ENCODE measurements around the gene SEC22C. TPM values are rescaled to one million over a fixed set of nuclear protein-coding genes. Genes with fewer than 3 reads are reported as not detected.

SEC22C gene
- total RNA-seq, 2 donors from 2014 or later: 55.0 to 83.4 TPM

DNA sequence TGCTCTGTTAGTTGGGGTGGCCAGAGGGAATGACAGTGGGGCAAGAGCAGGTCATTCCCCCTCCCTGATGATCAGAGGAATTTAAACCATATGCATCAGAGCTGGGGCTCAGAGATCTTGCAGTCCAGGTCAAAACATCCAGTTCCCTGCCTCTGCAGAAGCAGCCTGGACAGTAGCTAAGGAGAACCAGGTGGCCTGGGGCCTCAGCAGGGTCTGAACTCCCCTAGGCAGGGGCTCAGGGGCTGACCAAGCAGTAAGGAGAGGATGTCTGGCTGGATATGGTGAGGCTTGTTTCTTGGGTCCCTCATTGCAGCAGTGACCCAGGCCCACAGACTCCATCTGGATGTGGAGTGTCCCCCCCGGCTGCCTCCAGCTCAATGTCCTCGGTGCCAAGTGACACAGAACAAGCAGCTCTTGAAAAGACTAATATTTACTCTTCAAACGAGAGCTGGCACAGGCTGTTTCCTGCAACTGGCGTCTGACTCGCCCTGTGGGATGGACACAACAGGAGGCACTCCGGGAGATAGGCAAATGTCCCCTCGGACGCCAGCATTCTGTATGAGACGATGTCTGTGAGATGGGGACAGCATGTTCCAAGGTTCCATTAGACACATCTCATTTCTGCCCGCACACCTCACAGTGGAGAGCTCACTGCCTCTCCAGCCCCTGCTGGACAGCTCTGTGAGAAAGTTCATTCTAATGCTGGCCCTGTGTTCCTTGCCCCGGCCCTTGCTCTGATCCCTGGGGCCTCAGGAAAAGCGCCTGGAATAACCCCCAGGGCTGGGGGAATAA is 37.1 kb downstream of the SEC22C start:
- TF ChIP-seq, protein P1, sequence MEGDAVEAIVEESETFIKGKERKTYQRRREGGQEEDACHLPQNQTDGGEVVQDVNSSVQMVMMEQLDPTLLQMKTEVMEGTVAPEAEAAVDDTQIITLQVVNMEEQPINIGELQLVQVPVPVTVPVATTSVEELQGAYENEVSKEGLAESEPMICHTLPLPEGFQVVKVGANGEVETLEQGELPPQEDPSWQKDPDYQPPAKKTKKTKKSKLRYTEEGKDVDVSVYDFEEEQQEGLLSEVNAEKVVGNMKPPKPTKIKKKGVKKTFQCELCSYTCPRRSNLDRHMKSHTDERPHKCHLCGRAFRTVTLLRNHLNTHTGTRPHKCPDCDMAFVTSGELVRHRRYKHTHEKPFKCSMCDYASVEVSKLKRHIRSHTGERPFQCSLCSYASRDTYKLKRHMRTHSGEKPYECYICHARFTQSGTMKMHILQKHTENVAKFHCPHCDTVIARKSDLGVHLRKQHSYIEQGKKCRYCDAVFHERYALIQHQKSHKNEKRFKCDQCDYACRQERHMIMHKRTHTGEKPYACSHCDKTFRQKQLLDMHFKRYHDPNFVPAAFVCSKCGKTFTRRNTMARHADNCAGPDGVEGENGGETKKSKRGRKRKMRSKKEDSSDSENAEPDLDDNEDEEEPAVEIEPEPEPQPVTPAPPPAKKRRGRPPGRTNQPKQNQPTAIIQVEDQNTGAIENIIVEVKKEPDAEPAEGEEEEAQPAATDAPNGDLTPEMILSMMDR (IDR thresholded peaks at IDR 0.05): peak; percentile 46
- peak overlapping the region; percentile 57 to 77 for H3K27ac ChIP-seq
- H3K27me3 ChIP-seq (replicated peaks; ENCODE audit: insufficient read depth): no peaks in the 10 kb centered on the region
- peaks cover 12 to 50% of the 10 kb centered on the region in 2 donors for H3K4me1 ChIP-seq (ENCODE audit: control insufficient read depth in 1 of 2, low read depth in 2 of 2)
- H3K9me3 ChIP-seq: no peaks in the 10 kb centered on the region
- H3K4me3 ChIP-seq: peak overlapping the region; percentile 26
- peak; percentile 65 for ATAC-seq (ENCODE audit: insufficient number of reproducible peaks, low FRiP score, low read depth)
- no peaks in the 10 kb centered on the region for H3K36me3 ChIP-seq
- DNase-seq (ENCODE audit: low spot score): peak; percentile 14

GRCh38 chr3:42541079-42541478 is 40.7 kb downstream of the SEC22C start:
- ATAC-seq (ENCODE audit: insufficient number of reproducible peaks, low FRiP score, low read depth) (no peak), DNase-seq (ENCODE audit: low spot score) (no peak)

GRCh38 chr3:42539871-42540714 is 41.7 kb downstream of the SEC22C start:
- Histone ChIP-seq H3K36me3 (no peaks in the 10 kb centered on the region), H3K4me1 (ENCODE audit: control insufficient read depth in 1 of 2, low read depth in 2 of 2) (peaks cover 9 to 30% of the 10 kb centered on the region in 2 donors), H3K9me3 (no peaks in the 10 kb centered on the region), H3K27ac (no peak overlapping the region), H3K27me3 (replicated peaks; ENCODE audit: insufficient read depth) (no peaks in the 10 kb centered on the region), H3K4me3 (no peak overlapping the region)
- TF ChIP-seq, protein P1 (IDR thresholded peaks at IDR 0.05): peak; percentile 80
- no peak for DNase-seq (ENCODE audit: low spot score)
- ATAC-seq (ENCODE audit: insufficient number of reproducible peaks, low FRiP score, low read depth): no peak

More at GRCh38 chr3:42541079-42541478, 40.7 kb downstream of the SEC22C start:
- Histone ChIP-seq H3K4me3 (no peak overlapping the region), H3K4me1 (ENCODE audit: control insufficient read depth in 1 of 2, low read depth in 2 of 2) (peaks cover 12 to 40% of the 10 kb centered on the region in 2 donors), H3K27ac (no peak overlapping the region), H3K27me3 (replicated peaks; ENCODE audit: insufficient read depth) (no peaks in the 10 kb centered on the region), H3K9me3 (no peaks in the 10 kb centered on the region), H3K36me3 (no peaks in the 10 kb centered on the region)
- TF ChIP-seq, protein P1 (IDR thresholded peaks at IDR 0.05): no peak

GRCh38 chr3:42537350-42537749 is 44.4 kb downstream of the SEC22C start:
- TF ChIP-seq, protein P1 (IDR thresholded peaks at IDR 0.05): no peak
- Histone ChIP-seq H3K4me1 (ENCODE audit: control insufficient read depth in 1 of 2, low read depth in 2 of 2) (peaks cover 0 to 11% of the 10 kb centered on the region in 2 donors), H3K9me3 (no peaks in the 10 kb centered on the region), H3K36me3 (no peaks in the 10 kb centered on the region), H3K27ac (no peak overlapping the region), H3K4me3 (no peak overlapping the region), H3K27me3 (replicated peaks; ENCODE audit: insufficient read depth) (no peaks in the 10 kb centered on the region)
- DNase-seq (ENCODE audit: low spot score) (no peak), ATAC-seq (ENCODE audit: insufficient number of reproducible peaks, low FRiP score, low read depth) (no peak)

All from thoracic aorta (tissue), 2 donors.